Loucy (cell line): Measurements from ENCODE around the gene ACOXL.
A peak's percentile ranks its signal among the peaks of the same experiment; 100 is the strongest.

ENCODE experiments used
- H2AFZ ChIP-seq: fragments of 200-600 bp; sonication (generic); 2 replicates; pipeline ENCODE4 v1.6.0; 2016; ENCODE audit warnings: antibody characterized with exemption, mild to moderate bottlenecking, low read length, moderate library complexity
- H3F3A ChIP-seq: fragments of 200-600 bp; 2 replicates; pipeline ENCODE4 v1.6.0; 2016; ENCODE audit warnings: antibody characterized with exemption, low read depth, mild to moderate bottlenecking
- H3K27me3 ChIP-seq: fragments of 200-600 bp; sonication (generic); 2 replicates; pipeline ENCODE4 v1.6.1; 2014; ENCODE audit warnings: low read length, mild to moderate bottlenecking; ENCODE audit not compliant: insufficient read depth, poor library complexity, severe bottlenecking
- H3K36me3 ChIP-seq: fragments of 200-600 bp; sonication (generic); 2 replicates; pipeline ENCODE4 v1.6.1; 2016; ENCODE audit warnings: low read length; ENCODE audit not compliant: insufficient read depth
- H3K4me1 ChIP-seq: fragments of 200-600 bp; sonication (generic); 2 replicates; pipeline ENCODE4 v1.5.1; 2014; ENCODE audit warnings: low read length, mild to moderate bottlenecking; ENCODE audit not compliant: insufficient read depth, poor library complexity, severe bottlenecking
- H3K4me2 ChIP-seq: fragments of 200-600 bp; sonication (generic); 2 replicates; pipeline ENCODE4 v1.6.0; 2014; ENCODE audit warnings: antibody characterized with exemption, low read length, low read depth, mild to moderate bottlenecking; ENCODE audit not compliant: poor library complexity, severe bottlenecking
- H3K4me3 ChIP-seq: fragments of 200-600 bp; sonication (generic); 2 replicates; pipeline ENCODE4 v1.5.1; 2014; ENCODE audit warnings: low read length, mild to moderate bottlenecking, mixed read lengths; ENCODE audit not compliant: poor library complexity, severe bottlenecking
- H3K79me2 ChIP-seq: fragments of 200-600 bp; sonication (generic); 2 replicates; pipeline ENCODE4 v1.6.1; 2014; ENCODE audit warnings: low read length; ENCODE audit not compliant: insufficient read depth
- H3K9ac ChIP-seq: fragments of 200-600 bp; sonication (generic); 2 replicates; pipeline ENCODE4 v1.6.0; 2014; ENCODE audit warnings: mild to moderate bottlenecking, low read depth, low read length, moderate library complexity; ENCODE audit not compliant: poor library complexity, severe bottlenecking
- H3K9me2 ChIP-seq: fragments of 200-600 bp; sonication (generic); replicated peaks from 2 replicates; pipeline ENCODE4 v1.6.1; 2016; ENCODE audit warnings: low read depth, low read length, mixed read lengths
- H3K9me3 ChIP-seq: fragments of 200-600 bp; sonication (generic); 2 replicates; pipeline ENCODE4 v1.6.1; 2014; ENCODE audit warnings: mild to moderate bottlenecking, antibody characterized with exemption, low read length, low read depth; ENCODE audit not compliant: insufficient read depth
- H4K20me1 ChIP-seq: fragments of 200-600 bp; sonication (generic); 2 replicates; pipeline ENCODE4 v1.6.0; 2014; ENCODE audit warnings: antibody characterized with exemption, low read length, mild to moderate bottlenecking; ENCODE audit not compliant: insufficient read depth, poor library complexity, severe bottlenecking
- CTCF ChIP-seq: fragments of 200-600 bp; sonication (generic); conservative IDR thresholded peaks from 2 replicates; pipeline ENCODE4 v1.5.1; 2014; ENCODE audit warnings: mild to moderate bottlenecking, antibody characterized with exemption, low read length
- EZH2phosphoT487 ChIP-seq: fragments of 200-600 bp; IDR thresholded peaks from 2 replicates; pipeline ENCODE4 v1.6.1; 2018; ENCODE audit warnings: antibody characterized with exemption, mild to moderate bottlenecking, moderate library complexity, borderline replicate concordance

The ACOXL gene

GRCh38 chr2:110863726-110864125 lies 131.4 kb downstream of the ACOXL start:
- Histone ChIP-seq H3K4me3 (no peak overlapping the region), H3K27me3 (no peaks in the 10 kb centered on the region), H3K79me2 (no peaks in the 10 kb centered on the region), H3K9me3 (no peaks in the 10 kb centered on the region), H4K20me1 (no peaks in the 10 kb centered on the region), H3K36me3 (no peaks in the 10 kb centered on the region), H3F3A (no peaks in the 10 kb centered on the region), H3K9me2 (no peaks in the 10 kb centered on the region), H3K4me1 (peaks cover 21% of the 10 kb centered on the region), H2AFZ (no peak overlapping the region), H3K9ac (no peak overlapping the region), H3K4me2 (no peak overlapping the region)
- TF ChIP-seq EZH2phosphoT487 (no peak), CTCF (no peak)

- H3K9me3 ChIP-seq: no peaks in the 10 kb centered on the region
- H3K4me3 ChIP-seq: no peak overlapping the region
- H3K4me2 ChIP-seq: no peak overlapping the region
- H3F3A ChIP-seq: no peaks in the 10 kb centered on the region
- H4K20me1 ChIP-seq: no peaks in the 10 kb centered on the region
- no peak overlapping the region for H3K9ac ChIP-seq
- H3K27me3 ChIP-seq: no peaks in the 10 kb centered on the region
- no peaks in the 10 kb centered on the region for H3K9me2 ChIP-seq
- H3K79me2 ChIP-seq: no peaks in the 10 kb centered on the region
- no peak overlapping the region for H2AFZ ChIP-seq
- no peaks in the 10 kb centered on the region for H3K36me3 ChIP-seq
- peak; percentile 45 for TF ChIP-seq CTCF
- no peak for TF ChIP-seq EZH2phosphoT487
- H3K4me1 ChIP-seq: peaks cover 16% of the 10 kb centered on the region
These were observed 131.8 kb downstream of the ACOXL start for GRCh38 chr2:110864176-110864575.

GRCh38 chr2:110864731-110865130 lies 132.4 kb downstream of the ACOXL start:
- no peak overlapping the region for H3K4me3 ChIP-seq
- H3K9me2 ChIP-seq: no peaks in the 10 kb centered on the region
- H3F3A ChIP-seq: no peaks in the 10 kb centered on the region
- H2AFZ ChIP-seq: no peak overlapping the region
- H3K4me2 ChIP-seq: no peak overlapping the region
- peaks cover 16% of the 10 kb centered on the region for H3K4me1 ChIP-seq
- H3K27me3 ChIP-seq: no peaks in the 10 kb centered on the region
- H3K9ac ChIP-seq: no peak overlapping the region
- H4K20me1 ChIP-seq: no peaks in the 10 kb centered on the region
- no peaks in the 10 kb centered on the region for H3K79me2 ChIP-seq
- no peaks in the 10 kb centered on the region for H3K36me3 ChIP-seq
- no peaks in the 10 kb centered on the region for H3K9me3 ChIP-seq
- TF ChIP-seq EZH2phosphoT487 (no peak), CTCF (no peak)
